Endothelial cell of umbilical vein (primary cell): Measurements from ENCODE around the gene TECTB. TPM values are rescaled to one million over a fixed set of nuclear protein-coding genes. Genes with fewer than 3 reads are reported as not detected.

Source experiments
- BruUV-seq: library from RNA; stranded (reverse); fragments of 400-500 nt; replicated peaks from 2 replicates; lab custom pipeline; 2021; lab: Mats Ljungman, UMichigan
- CTCF ChIA-PET: fragments of 300-600, 350-600 bp; sonication (Branson Sonifier 250); formaldehyde crosslinking; loops from one replicate; lab custom pipeline; 2021; ENCODE audit warnings: antibody characterized with exemption, inconsistent platforms; lab: Charles Lee
- POLR2A ChIA-PET: fragments of 300-600, 350-600 bp; sonication (Branson Sonifier 250); formaldehyde crosslinking; loops from one replicate; lab custom pipeline; 2021; ENCODE audit warnings: antibody characterized with exemption, inconsistent platforms; lab: Charles Lee
- DNase-seq: peaks from one replicate; pipeline ENCODE4 v3.0.0-alpha.2; 2011; ENCODE audit warnings: low read depth, low spot score
- FAIRE-seq: peaks from 2 replicates; lab custom pipeline; 2011; peaks lifted over from hg19 to GRCh38; lab: Jason Lieb, UNC
- H2AFZ ChIP-seq: 2 replicates; pipeline ENCODE4 v1.6.0; 2012; ENCODE audit warnings: low read depth, low read length, control low read depth, inconsistent platforms
- H3K27ac ChIP-seq: 2 replicates; pipeline ENCODE4 v1.5.1; 2011; ENCODE audit warnings: low read depth, mild to moderate bottlenecking, control low read depth, low read length, moderate library complexity; ENCODE audit not compliant: insufficient read depth
- H3K27me3 ChIP-seq, 2 experiments: 2 replicates each; pipeline versions ENCODE4 v1.6.0 to v1.6.1; 2011; ENCODE audit warnings: low read length in 2 of 2, mixed read lengths in 1 of 2; ENCODE audit not compliant: control insufficient read depth in 2 of 2, insufficient read depth in 2 of 2
- H3K36me3 ChIP-seq, 2 experiments: 2 replicates in 1 of 2; 3 replicates in 1 of 2; pipeline ENCODE4 v1.5.1; 2011; ENCODE audit warnings: low read length in 2 of 2, mild to moderate bottlenecking in 1 of 2, moderate library complexity in 1 of 2; ENCODE audit not compliant: control insufficient read depth in 2 of 2, insufficient read depth in 2 of 2; ENCODE audit errors: extremely low read depth in 1 of 2
- H3K4me1 ChIP-seq: 3 replicates; pipeline ENCODE4 v1.5.1; 2011; ENCODE audit warnings: mild to moderate bottlenecking, low read length; ENCODE audit not compliant: control insufficient read depth, insufficient read depth; ENCODE audit errors: extremely low read depth
- H3K4me2 ChIP-seq: 2 replicates; pipeline ENCODE4 v1.6.1; 2011; ENCODE audit warnings: low read length, control low read depth, mixed read lengths; ENCODE audit not compliant: insufficient read depth
- H3K4me3 ChIP-seq, 3 experiments: fragments of 200-600 bp in 1 of 3; sonication (generic), shearing (Covaris generic) in 1 of 3; replicated peaks in 1 of 3; 2 replicates each; pipeline ENCODE4 v1.5.1; 2011 to 2016; ENCODE audit warnings: control low read depth in 3 of 3, low read length in 3 of 3, mild to moderate bottlenecking in 2 of 3, inconsistent platforms in 1 of 3, low read depth in 1 of 3, moderate library complexity in 1 of 3; ENCODE audit not compliant: insufficient read depth in 1 of 3
- H3K79me2 ChIP-seq: 2 replicates; pipeline ENCODE4 v1.6.0; 2012; ENCODE audit warnings: low read length, inconsistent platforms; ENCODE audit not compliant: control insufficient read depth, insufficient read depth
- H3K9ac ChIP-seq: replicated peaks from 2 replicates; pipeline ENCODE3; 2011; ENCODE audit warnings: low read length, control low read depth; ENCODE audit not compliant: insufficient read depth; ENCODE audit errors: extremely low read depth
- H3K9me1 ChIP-seq: replicated peaks from 3 replicates; pipeline ENCODE4 v1.6.0; 2011; ENCODE audit warnings: mild to moderate bottlenecking, low read length; ENCODE audit not compliant: control insufficient read depth, insufficient read depth; ENCODE audit errors: extremely low read depth
- H3K9me3 ChIP-seq: replicated peaks from 2 replicates; pipeline ENCODE4 v1.5.1; 2012; ENCODE audit warnings: low read length, inconsistent platforms; ENCODE audit not compliant: control insufficient read depth, insufficient read depth
- H4K20me1 ChIP-seq: replicated peaks from 2 replicates; pipeline ENCODE3; 2011; ENCODE audit warnings: mild to moderate bottlenecking, low read length; ENCODE audit not compliant: control insufficient read depth, insufficient read depth; ENCODE audit errors: extremely low read depth
- CTCF ChIP-seq, 2 donors: IDR thresholded peaks; 1 replicate in 1 of 2; 2 replicates in 1 of 2; pipeline ENCODE4 v1.5.1; 2011; ENCODE audit warnings: low read length in 2 of 2, mild to moderate bottlenecking in 2 of 2, moderate library complexity in 2 of 2, control low read depth in 1 of 2, inconsistent platforms in 1 of 2, low read depth in 1 of 2; ENCODE audit not compliant: insufficient read depth in 1 of 2; ENCODE audit errors: extremely low read depth in 1 of 2
- EZH2 ChIP-seq: IDR thresholded peaks from 2 replicates; pipeline ENCODE4 v1.6.1; 2012; ENCODE audit warnings: borderline replicate concordance, low read depth, mild to moderate bottlenecking, moderate library complexity, low read length, inconsistent platforms; ENCODE audit not compliant: severe bottlenecking
- FOS ChIP-seq: IDR thresholded peaks from 2 replicates; pipeline ENCODE4 v1.6.1; 2011; ENCODE audit warnings: mild to moderate bottlenecking, low read length, moderate library complexity, borderline replicate concordance; ENCODE audit not compliant: insufficient read depth
- GATA2 ChIP-seq: IDR thresholded peaks from 2 replicates; pipeline ENCODE4 v1.7.0; 2011; ENCODE audit warnings: low read depth, mild to moderate bottlenecking, moderate library complexity, mixed read lengths, low read length; ENCODE audit not compliant: insufficient read length, insufficient read depth
- MYC ChIP-seq: IDR thresholded peaks from one replicate; pipeline ENCODE4 v1.6.1; 2011; ENCODE audit warnings: mild to moderate bottlenecking, low read depth, low read length
- POLR2A ChIP-seq: IDR thresholded peaks from 2 replicates; pipeline ENCODE4 v1.6.1; 2012; ENCODE audit warnings: low read depth, mild to moderate bottlenecking, control low read depth, low read length
- POLR2AphosphoS5 ChIP-seq: IDR thresholded peaks from 2 replicates; pipeline ENCODE4 v1.6.1; 2012; ENCODE audit warnings: low read depth, mild to moderate bottlenecking, control low read depth, low read length, moderate library complexity; ENCODE audit not compliant: insufficient read depth
- dilution Hi-C: fragments of 300-500 bp; cut with MboI; formaldehyde crosslinking; loops from one replicate; pipeline ENCODE4 v1.15.0; 2019; ENCODE audit warnings: low sequenced_read_pairs; ENCODE audit not compliant: extremely low pct_ligation_motif_present
- intact Hi-C: fragments of 100-400 bp; cut with micrococcal nuclease; formaldehyde crosslinking; loops from one replicate; pipeline ENCODE4 v1.10.0; 2022
- polyA plus RNA-seq, 4 experiments: library from polyadenylated mRNA; depleted of rRNA in 3 of 4; stranded (reverse) in 3 of 4; unstranded in 1 of 4; fragments of >200 nt; gene quantifications; 2 replicates each; pipeline versions ENCODE4 v1.2.1 to v1.2.3, GENCODE V29; 2011 to 2012; ENCODE audit warnings: missing spikeins in 1 of 4
- total RNA-seq: library from RNA; stranded (reverse); gene quantifications from 2 replicates; pipeline ENCODE4 v1.2.3, GENCODE V29; 2021
- TF ChIP-seq, protein P1 (sequence below): IDR thresholded peaks from 2 replicates; pipeline ENCODE4 v1.6.1; 2011; ENCODE audit not compliant: insufficient read depth, insufficient read length

Gene TECTB
- total and polyA plus RNA-seq, 2 donors (not counting 3 experiments of a cell fraction or from before 2014, with no cell fraction given) = not detected

DNA sequence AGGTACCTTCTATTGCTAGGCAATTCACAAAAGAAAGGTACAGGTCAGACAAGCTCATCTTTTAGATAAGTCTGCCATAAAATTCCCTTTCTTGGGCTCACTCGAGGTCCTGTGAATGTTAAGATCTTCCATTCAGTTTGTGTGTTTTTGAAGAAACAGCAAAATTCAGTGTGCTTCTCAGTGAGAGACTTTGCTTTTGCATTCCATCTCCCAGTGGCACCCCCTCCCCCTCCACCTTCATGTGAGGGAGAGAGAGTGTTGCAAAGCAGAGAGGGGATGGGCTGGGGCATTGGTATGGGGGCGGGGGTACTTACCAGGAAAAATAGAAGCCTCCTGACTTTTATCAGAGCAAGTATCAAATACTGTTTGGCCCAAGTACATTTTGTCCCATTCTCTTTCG, 3.8 kb upstream of the TECTB start:
- no TSS peak for BruUV-seq
- no peak for FAIRE-seq
- H2AFZ ChIP-seq = no peak overlapping the region

DNA sequence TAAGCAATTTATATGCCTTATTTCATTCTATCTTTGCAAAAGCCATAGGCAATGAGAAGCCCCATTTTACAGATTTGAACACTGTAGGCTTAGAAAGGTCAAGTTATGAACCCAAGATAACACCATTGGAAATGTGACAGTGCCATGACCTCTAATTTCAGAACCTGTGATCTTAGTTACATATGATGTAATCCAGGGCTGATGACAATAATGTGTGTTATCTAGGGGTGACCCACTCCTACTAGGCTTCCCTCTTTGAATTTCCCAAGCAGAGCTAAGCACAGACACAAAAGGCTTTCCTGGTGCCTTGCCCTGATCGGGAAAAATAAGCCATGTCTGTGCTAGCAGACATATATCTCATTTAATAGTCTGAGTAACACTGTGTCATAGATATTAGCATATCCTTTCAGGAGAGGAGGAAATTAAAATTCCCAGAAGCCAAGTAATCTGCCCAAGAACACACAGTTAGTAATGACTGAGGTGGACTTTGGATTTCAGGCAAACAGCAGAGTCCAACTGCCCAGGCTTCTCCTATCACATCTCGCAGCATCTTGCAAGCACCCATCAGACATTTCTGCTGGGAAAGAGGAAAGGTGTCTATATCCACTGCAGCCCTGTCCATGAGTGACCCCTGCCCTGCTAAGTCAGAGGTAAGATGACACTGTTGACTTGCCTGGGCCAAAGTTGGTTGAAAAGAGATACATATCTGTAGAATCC, 2.8 kb upstream of the TECTB start:
- POLR2A ChIA-PET = no interaction called here
- Histone ChIP-seq H3K79me2 (no peaks in the 10 kb centered on the region), H3K36me3 (no peaks in the 10 kb centered on the region), H3K9me3 (no peaks in the 10 kb centered on the region), H3K27ac (no peak overlapping the region), H3K4me2 (no peak overlapping the region), H4K20me1 (no peaks in the 10 kb centered on the region), H3K4me1 (no peaks in the 10 kb centered on the region), H2AFZ (no peak overlapping the region), H3K4me3 (no peak overlapping the region), H3K9ac (no peak overlapping the region), H3K9me1 (no peaks in the 10 kb centered on the region), H3K27me3 (no peaks in the 10 kb centered on the region)
- FAIRE-seq = no peak
- intact Hi-C loops (no loop called here), dilution Hi-C loops (no loop called here)
- no TSS peak for BruUV-seq
- CTCF ChIA-PET = no interaction called here
- DNase-seq = no peak
- TF ChIP-seq MYC (no peak), POLR2AphosphoS5 (no peak), CTCF (IDR thresholded peaks at IDR 0.05; ENCODE audit: extremely low read depth in 1 of 2, insufficient read depth in 1 of 2, low read depth in 1 of 2, low read length in 2 of 2) (no peak), EZH2 (no peak), POLR2A (no peak), GATA2 (no peak), FOS (no peak)
- TF ChIP-seq, protein P1, sequence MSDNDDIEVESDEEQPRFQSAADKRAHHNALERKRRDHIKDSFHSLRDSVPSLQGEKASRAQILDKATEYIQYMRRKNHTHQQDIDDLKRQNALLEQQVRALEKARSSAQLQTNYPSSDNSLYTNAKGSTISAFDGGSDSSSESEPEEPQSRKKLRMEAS = no peak

More for the DNA sequence above, 3.8 kb upstream of the TECTB start:
- dilution Hi-C loops (no loop called here), intact Hi-C loops (no loop called here)
- H3K9me3 ChIP-seq = no peaks in the 10 kb centered on the region
- H3K4me1 ChIP-seq = no peaks in the 10 kb centered on the region
- H3K36me3 ChIP-seq = no peaks in the 10 kb centered on the region
- H3K9me1 ChIP-seq = no peaks in the 10 kb centered on the region
- ChIA-PET POLR2A (no interaction called here), CTCF (no interaction called here)
- H4K20me1 ChIP-seq = no peaks in the 10 kb centered on the region
- no peak overlapping the region for H3K9ac ChIP-seq
- no peak overlapping the region for H3K27ac ChIP-seq
- H3K4me2 ChIP-seq = no peak overlapping the region
- no peaks in the 10 kb centered on the region for H3K79me2 ChIP-seq
- no peaks in the 10 kb centered on the region for H3K27me3 ChIP-seq
- TF ChIP-seq FOS (no peak), POLR2AphosphoS5 (no peak), POLR2A (no peak)
- H3K4me3 ChIP-seq = no peak overlapping the region
- no peak for DNase-seq
